RWPE1 (cell line): ENCODE data around the gene ITM2C.

Experiments
- CTCF ChIA-PET: fragments of 350-600 bp; sonication (Branson Sonifier 250); formaldehyde crosslinking; extraction: SDS; loops from one replicate; lab custom pipeline; 2021; lab: Yijun Ruan, JAX
- POLR2A ChIA-PET: fragments of 400-600 bp; formaldehyde crosslinking; extraction: SDS; loops from one replicate; lab custom pipeline; 2020; ENCODE audit warnings: antibody characterized with exemption; ENCODE audit not compliant: low non-redundant PET; lab: Yijun Ruan, JAX
- DNase-seq: peaks from one replicate; pipeline ENCODE4 v3.0.0; 2012; ENCODE audit warnings: low spot score
- H3K27ac ChIP-seq: fragments of 450-650 bp; 2 replicates; pipeline ENCODE4 v1.5.1; 2017
- TF ChIP-seq, protein P1 (sequence below): fragments of 450-650 bp; conservative IDR thresholded peaks from 2 replicates; pipeline ENCODE4 v1.5.1; 2017; ENCODE audit warnings: low read depth, mild to moderate bottlenecking

Gene ITM2C

DNA sequence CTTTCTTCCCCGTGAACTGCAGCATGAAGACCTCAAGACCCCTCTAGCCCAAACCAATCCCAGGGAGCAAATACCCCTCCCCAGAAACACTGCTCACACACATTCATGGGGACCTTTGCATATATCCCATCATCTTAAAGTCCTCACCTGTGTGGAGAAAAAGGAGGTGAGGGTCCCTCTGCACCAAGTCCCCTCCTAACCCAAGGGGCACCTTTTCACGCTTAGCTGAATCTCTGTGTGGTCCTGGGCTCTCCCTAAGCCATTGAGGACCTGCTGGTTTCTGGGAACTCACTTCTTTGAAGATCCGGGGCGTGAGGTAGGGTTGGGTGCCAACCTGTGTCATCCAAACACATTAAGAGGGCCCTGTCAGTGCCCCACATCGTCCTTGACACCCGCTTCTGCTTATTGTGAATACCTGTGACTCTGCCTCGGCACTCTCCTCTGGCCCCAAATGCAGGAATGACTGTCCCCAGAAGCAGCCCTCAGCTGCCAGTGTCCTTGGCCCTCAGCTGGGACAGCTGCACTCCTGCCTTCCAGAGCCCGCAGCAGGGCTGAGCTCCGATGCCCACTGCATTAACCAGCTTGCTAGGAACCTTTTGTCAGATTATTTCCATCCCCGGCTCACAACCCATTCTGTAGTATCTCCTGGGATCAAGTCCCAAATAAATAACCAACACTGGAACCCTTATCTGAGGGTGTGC is 41.3 kb upstream of the ITM2C start:
- no peak overlapping the region for H3K27ac ChIP-seq
- POLR2A ChIA-PET: no interaction called here
- no peak for DNase-seq
- TF ChIP-seq, protein P1, sequence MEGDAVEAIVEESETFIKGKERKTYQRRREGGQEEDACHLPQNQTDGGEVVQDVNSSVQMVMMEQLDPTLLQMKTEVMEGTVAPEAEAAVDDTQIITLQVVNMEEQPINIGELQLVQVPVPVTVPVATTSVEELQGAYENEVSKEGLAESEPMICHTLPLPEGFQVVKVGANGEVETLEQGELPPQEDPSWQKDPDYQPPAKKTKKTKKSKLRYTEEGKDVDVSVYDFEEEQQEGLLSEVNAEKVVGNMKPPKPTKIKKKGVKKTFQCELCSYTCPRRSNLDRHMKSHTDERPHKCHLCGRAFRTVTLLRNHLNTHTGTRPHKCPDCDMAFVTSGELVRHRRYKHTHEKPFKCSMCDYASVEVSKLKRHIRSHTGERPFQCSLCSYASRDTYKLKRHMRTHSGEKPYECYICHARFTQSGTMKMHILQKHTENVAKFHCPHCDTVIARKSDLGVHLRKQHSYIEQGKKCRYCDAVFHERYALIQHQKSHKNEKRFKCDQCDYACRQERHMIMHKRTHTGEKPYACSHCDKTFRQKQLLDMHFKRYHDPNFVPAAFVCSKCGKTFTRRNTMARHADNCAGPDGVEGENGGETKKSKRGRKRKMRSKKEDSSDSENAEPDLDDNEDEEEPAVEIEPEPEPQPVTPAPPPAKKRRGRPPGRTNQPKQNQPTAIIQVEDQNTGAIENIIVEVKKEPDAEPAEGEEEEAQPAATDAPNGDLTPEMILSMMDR: no peak
- CTCF ChIA-PET: interaction anchor here (0.7 to 1.6 kb wide), 5 partner anchors 17 to 165 kb away, joined by 3 to 19 read pairs (median 4); no protein-coding TSS in a partner anchor

DNA sequence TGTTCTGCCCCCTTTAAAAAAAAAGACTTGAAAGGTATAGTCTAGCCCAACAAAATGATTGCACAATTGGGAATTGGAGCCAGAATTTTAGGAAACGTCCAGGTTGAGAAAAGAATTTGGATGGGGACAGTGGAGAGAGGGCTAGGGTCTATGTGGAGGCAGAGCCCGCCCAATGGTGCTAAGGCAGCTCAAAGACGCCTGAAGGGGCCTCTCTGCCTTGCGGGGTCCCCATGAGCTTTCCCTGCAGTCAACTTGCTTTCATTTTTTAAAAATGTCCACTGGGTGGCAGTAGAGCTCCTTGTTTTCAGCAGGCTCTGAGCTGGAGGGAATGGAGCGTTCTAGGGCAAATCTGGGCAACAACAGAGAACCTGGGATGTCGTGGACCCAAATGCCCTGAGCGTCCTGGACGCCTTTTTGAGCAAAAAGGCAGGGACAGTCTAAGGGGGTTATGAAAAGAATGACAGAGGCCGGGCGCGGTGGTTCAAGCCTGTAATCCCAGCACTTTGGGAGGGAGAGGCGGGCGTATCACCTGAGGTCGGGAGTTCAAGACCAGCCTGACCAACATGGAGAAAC is 40.2 kb upstream of the ITM2C start:
- H3K27ac ChIP-seq: no peak overlapping the region
- ChIA-PET CTCF (interaction anchor here (0.6 to 1.6 kb wide), 21 partner anchors 8 to 959 kb away, joined by 3 to 19 read pairs (median 4); no protein-coding TSS in a partner anchor), POLR2A (no interaction called here)
- peak; percentile 59 for DNase-seq
- TF ChIP-seq, protein P1: peak; percentile 75

DNA sequence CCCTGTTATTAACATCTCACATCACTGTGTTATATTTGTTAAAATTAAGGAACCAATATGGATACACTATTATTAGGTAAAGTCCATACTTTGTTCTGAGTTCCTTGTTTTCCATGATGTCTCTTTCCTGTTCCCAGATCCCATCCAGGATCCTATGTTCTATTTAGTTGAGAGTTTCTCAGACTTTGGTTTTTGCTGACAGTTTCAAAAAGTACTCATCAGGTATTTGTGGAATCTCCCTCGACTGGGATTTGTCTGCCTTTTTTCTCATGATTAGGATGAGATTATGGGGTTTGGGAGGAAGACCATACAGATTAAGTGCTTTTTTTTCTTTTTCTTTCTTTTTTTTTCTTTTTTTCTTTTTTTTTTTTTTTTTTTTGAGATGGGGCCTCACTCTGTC is 39.4 kb upstream of the ITM2C start:
- no peak for DNase-seq
- no peak overlapping the region for H3K27ac ChIP-seq
- TF ChIP-seq, protein P1: no peak
- ChIA-PET POLR2A (no interaction called here), CTCF (interaction anchor here (1.0 kb wide), 1 partner anchor 13 kb away, joined by 4 read pairs; no protein-coding TSS in a partner anchor)

DNA sequence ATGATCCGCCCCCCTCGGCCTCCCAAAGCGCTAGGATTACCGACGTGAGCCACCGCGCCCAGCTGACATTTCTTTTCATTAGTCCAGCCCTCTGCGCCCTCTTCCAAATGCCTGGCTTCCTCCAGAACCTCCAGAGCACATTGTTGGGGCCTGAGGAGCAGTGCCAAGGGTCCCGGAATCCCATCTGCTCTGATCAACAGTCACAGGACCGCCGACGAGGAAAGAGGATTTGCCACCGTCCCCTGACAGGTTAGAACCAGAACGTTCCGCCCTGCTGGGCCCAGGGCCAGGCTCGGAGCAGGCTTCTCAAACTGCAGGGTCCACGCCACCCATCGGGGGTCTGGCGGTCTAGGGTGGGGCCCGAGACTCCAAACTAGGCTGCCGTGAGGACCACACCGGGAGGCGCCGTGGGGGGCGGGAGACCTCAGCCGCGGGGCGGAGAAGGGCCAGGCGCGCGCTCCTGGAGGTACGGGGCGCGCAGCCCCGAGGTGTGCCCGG is 36.9 kb upstream of the ITM2C start:
- POLR2A ChIA-PET: no interaction called here
- TF ChIP-seq, protein P1: no peak
- no peak for DNase-seq
- CTCF ChIA-PET: no interaction called here
- H3K27ac ChIP-seq: no peak overlapping the region

DNA sequence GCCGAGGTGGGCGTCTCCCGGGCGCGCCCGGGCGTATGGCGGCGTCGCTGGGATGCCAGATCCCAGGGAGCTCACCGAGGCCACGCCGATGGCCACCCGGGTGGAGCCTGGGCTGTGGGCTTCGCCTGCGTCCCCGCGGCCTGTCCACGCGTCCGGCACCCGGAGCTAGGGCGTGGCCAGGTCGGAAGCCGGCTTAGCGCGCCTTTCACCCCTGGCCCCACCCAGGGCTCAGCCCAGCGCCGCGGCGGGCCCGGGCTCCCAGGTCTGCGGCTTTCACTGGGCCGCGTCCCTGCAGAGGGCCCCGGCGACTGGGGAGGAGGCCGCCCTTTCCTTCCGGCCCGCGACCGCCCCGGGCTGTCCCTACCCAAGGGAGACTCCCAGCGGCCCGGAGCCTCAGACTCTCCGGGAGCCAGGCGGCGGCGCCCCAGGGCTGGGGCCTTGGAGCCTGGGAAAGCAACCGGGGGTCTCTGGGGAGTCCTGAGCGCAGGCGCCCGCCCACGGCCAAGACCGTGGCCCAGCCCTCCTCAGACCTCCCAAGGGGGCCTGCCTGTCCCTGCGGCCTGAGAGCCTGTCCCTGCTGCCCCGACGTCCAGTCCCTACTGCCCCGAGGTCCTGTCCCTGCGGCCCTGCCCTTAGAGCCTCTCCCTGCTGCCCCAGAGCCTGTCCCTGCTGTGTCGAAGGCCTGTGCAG is 36.3 kb upstream of the ITM2C start:
- H3K27ac ChIP-seq: no peak overlapping the region
- ChIA-PET CTCF (no interaction called here), POLR2A (interaction anchor here (0.6 kb wide), 1 partner anchor 169 kb away, joined by 3 read pairs; no protein-coding TSS in a partner anchor)
- TF ChIP-seq, protein P1: no peak
- no peak for DNase-seq

DNA sequence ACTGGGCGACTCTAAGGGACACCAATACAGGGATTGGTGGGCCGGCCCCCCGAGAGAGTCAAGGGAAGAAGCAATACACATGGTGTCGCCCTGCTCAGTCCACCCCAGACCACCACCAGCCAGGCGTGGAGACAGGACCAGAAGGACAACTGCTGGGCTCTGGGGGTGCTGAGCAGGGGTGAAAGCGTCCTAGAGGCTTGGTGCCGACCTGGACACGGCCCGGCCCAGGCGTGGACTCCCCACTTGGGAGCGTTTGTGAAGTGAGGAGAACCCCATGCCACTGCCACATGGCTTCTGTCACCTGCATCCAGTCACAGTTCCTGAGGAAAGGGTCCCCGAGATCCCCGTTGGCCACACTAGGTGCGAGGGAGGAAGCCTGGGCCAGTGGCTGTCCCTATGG is 35.4 kb upstream of the ITM2C start:
- CTCF ChIA-PET: interaction anchor here (0.9 kb wide), 1 partner anchor 158 kb away, joined by 6 read pairs; no protein-coding TSS in a partner anchor
- TF ChIP-seq, protein P1: no peak
- POLR2A ChIA-PET: no interaction called here

More for the DNA sequence above, 35.4 kb upstream of the ITM2C start:
- DNase-seq: no peak
- no peak overlapping the region for H3K27ac ChIP-seq
